ENCODE data around the gene SAA1.
"Not testable (repeated sequence)": the region's sequence is repeated elsewhere in the genome, so short reads cannot be mapped to it uniquely, and the experiment has no call there.

Gene SAA1

GRCh38 chr11:18265949-18266348, at the start of gene SAA1:
SAA1 (plus strand) TSS chr11:18266264; CDS start chr11:18266888, 624 bp downstream.
- no peak for DNase-seq

GRCh38 chr11:18221274-18221876, 44.7 kb upstream of the SAA1 start:
- no peak for DNase-seq

GRCh38 chr11:18222814-18223421, 43.1 kb upstream of the SAA1 start:
- DNase-seq: no peak

GRCh38 chr11:18223591-18224387, 42.3 kb upstream of the SAA1 start:
- no peak for DNase-seq

GRCh38 chr11:18225913-18226312, 40.2 kb upstream of the SAA1 start:
- no peak for DNase-seq

GRCh38 chr11:18229501-18229900, 36.6 kb upstream of the SAA1 start:
- no peak for DNase-seq

- no peak for DNase-seq
Measured at GRCh38 chr11:18230859-18231258, 35.2 kb upstream of the SAA1 start.

- DNase-seq: no peak
Measured at GRCh38 chr11:18233912-18234311, 32.2 kb upstream of the SAA1 start.

- no peak for DNase-seq
Measured at GRCh38 chr11:18235394-18236334, 30.4 kb upstream of the SAA1 start.

- no peak for DNase-seq
Measured at GRCh38 chr11:18236664-18237356, 29.3 kb upstream of the SAA1 start, which contains the start of gene SAA4. SAA4 (minus strand) TSS chr11:18236802; CDS start chr11:18235926, 876 bp downstream.

- DNase-seq: no peak
Measured at GRCh38 chr11:18239655-18240054, 26.4 kb upstream of the SAA1 start.

- DNase-seq: peak; percentile 59
Measured at GRCh38 chr11:18243783-18244362, 22.2 kb upstream of the SAA1 start.

GRCh38 chr11:18245396-18245795, 20.7 kb upstream of the SAA1 start:
- DNase-seq: no peak

- DNase-seq: not testable (repeated sequence)
Measured at GRCh38 chr11:18246379-18247190, 19.5 kb upstream of the SAA1 start.

- DNase-seq: not testable (repeated sequence)
Measured at GRCh38 chr11:18247191-18247581, 18.9 kb upstream of the SAA1 start.

GRCh38 chr11:18248561-18248960, 17.5 kb upstream of the SAA1 start, which contains the start of gene SAA2:
SAA2 (minus strand) TSS chr11:18248668; CDS start chr11:18248011, 657 bp downstream.
- no peak for DNase-seq

- no peak for DNase-seq
Measured at GRCh38 chr11:18253233-18253632, 12.8 kb upstream of the SAA1 start.

GRCh38 chr11:18253778-18254338, 12.2 kb upstream of the SAA1 start:
- DNase-seq: no peak

GRCh38 chr11:18254781-18255361, 11.2 kb upstream of the SAA1 start:
- no peak for DNase-seq

- no peak for DNase-seq
Measured at GRCh38 chr11:18259259-18259658, 6.8 kb upstream of the SAA1 start.

All from activated gamma-delta T cell treated with Interleukin-2 at 50 U/mL for 16 hours (primary cell).